Osteocyte (in vitro differentiated cells): ENCODE data around the gene PCNX3. TPM values are rescaled to one million over a fixed set of nuclear protein-coding genes. Genes with fewer than 3 reads are reported as not detected.

Experiments used
- DNase-seq: peaks from one replicate; pipeline ENCODE4 v3.0.0; 2021; ENCODE audit warnings: mixed read lengths; ENCODE audit not compliant: unreplicated experiment; ENCODE audit errors: extremely low spot score
- H3K27ac Mint-ChIP-seq: one replicate; pipeline ENCODE4 v1.8.0; 2021; ENCODE audit warnings: mild to moderate bottlenecking, mixed read lengths; ENCODE audit not compliant: unreplicated experiment
- H3K27me3 Mint-ChIP-seq: one replicate; pipeline ENCODE4 v1.8.0; 2021; ENCODE audit warnings: mixed read lengths; ENCODE audit not compliant: unreplicated experiment
- H3K36me3 Mint-ChIP-seq: one replicate; pipeline ENCODE4 v1.8.0; 2021; ENCODE audit warnings: mixed read lengths; ENCODE audit not compliant: unreplicated experiment
- H3K4me1 Mint-ChIP-seq: one replicate; pipeline ENCODE4 v1.8.0; 2021; ENCODE audit warnings: mixed read lengths; ENCODE audit not compliant: unreplicated experiment
- H3K4me3 Mint-ChIP-seq: one replicate; pipeline ENCODE4 v1.8.0; 2021; ENCODE audit warnings: mild to moderate bottlenecking, moderate library complexity, mixed read lengths; ENCODE audit not compliant: unreplicated experiment
- H3K9me3 Mint-ChIP-seq: one replicate; pipeline ENCODE4 v1.8.0; 2021; ENCODE audit warnings: mixed read lengths; ENCODE audit not compliant: unreplicated experiment
- CTCF ChIP-seq: fragments of 200-600 bp; sonication (generic); IDR thresholded peaks from 2 replicates; pipeline ENCODE4 v1.5.0; 2021; ENCODE audit warnings: antibody characterized with exemption, mild to moderate bottlenecking, moderate library complexity
- total RNA-seq: library from RNA; stranded (reverse); gene quantifications from 2 replicates; pipeline ENCODE4 v1.2.1, GENCODE V29; 2021

Gene PCNX3
- total RNA-seq, 1 donor from 2014 or later = 49.8 TPM

GRCh38 chr11:65593518-65594414 lies 21.8 kb upstream of the PCNX3 start:
- peaks cover 16% of the 10 kb centered on the region for H3K4me1 Mint-ChIP-seq
- no peak for DNase-seq
- peaks cover 7% of the 10 kb centered on the region for H3K36me3 Mint-ChIP-seq
- H3K4me3 Mint-ChIP-seq = no peak overlapping the region
- TF ChIP-seq CTCF = peak; percentile 73
- no peaks in the 10 kb centered on the region for H3K27me3 Mint-ChIP-seq
- no peaks in the 10 kb centered on the region for H3K9me3 Mint-ChIP-seq
- H3K27ac Mint-ChIP-seq = no peak overlapping the region

GRCh38 chr11:65595131-65595530 lies 20.4 kb upstream of the PCNX3 start:
- TF ChIP-seq CTCF = no peak
- Mint-ChIP-seq H3K27ac (no peak overlapping the region), H3K4me1 (peaks cover 13% of the 10 kb centered on the region), H3K4me3 (no peak overlapping the region), H3K36me3 (peaks cover 7% of the 10 kb centered on the region), H3K27me3 (no peaks in the 10 kb centered on the region), H3K9me3 (no peaks in the 10 kb centered on the region)
- DNase-seq = no peak

- TF ChIP-seq CTCF = no peak
- no peak for DNase-seq
- H3K27me3 Mint-ChIP-seq = no peaks in the 10 kb centered on the region
- H3K9me3 Mint-ChIP-seq = no peaks in the 10 kb centered on the region
- no peak within 1 kb of the TSS for H3K27ac Mint-ChIP-seq
- H3K4me3 Mint-ChIP-seq = no peak within 1 kb of the TSS
- H3K4me1 Mint-ChIP-seq = peaks cover 9% of the 10 kb centered on the region
- H3K36me3 Mint-ChIP-seq = peaks cover 3% of the 10 kb centered on the region
Measured at GRCh38 chr11:65595543-65596281, 19.9 kb upstream of the PCNX3 start, which contains the start of gene KCNK7. TSS of gene KCNK7 (minus strand) at chr11:65595800. CDS start at chr11:65595772, 28 bp downstream.

- TF ChIP-seq CTCF = no peak
- H3K27ac Mint-ChIP-seq = no peak overlapping the region
- peaks cover 7% of the 10 kb centered on the region for H3K4me1 Mint-ChIP-seq
- DNase-seq = no peak
- H3K27me3 Mint-ChIP-seq = no peaks in the 10 kb centered on the region
- no peaks in the 10 kb centered on the region for H3K9me3 Mint-ChIP-seq
- peaks cover 3% of the 10 kb centered on the region for H3K36me3 Mint-ChIP-seq
- H3K4me3 Mint-ChIP-seq = no peak overlapping the region
Measured at GRCh38 chr11:65596520-65596919, 19.1 kb upstream of the PCNX3 start.

- no peak for DNase-seq
- H3K27ac Mint-ChIP-seq = no peak overlapping the region
- peaks cover 3% of the 10 kb centered on the region for H3K36me3 Mint-ChIP-seq
- no peaks in the 10 kb centered on the region for H3K27me3 Mint-ChIP-seq
- no peak for TF ChIP-seq CTCF
- no peak overlapping the region for H3K4me3 Mint-ChIP-seq
- no peaks in the 10 kb centered on the region for H3K9me3 Mint-ChIP-seq
- H3K4me1 Mint-ChIP-seq = peaks cover 7% of the 10 kb centered on the region
Measured at GRCh38 chr11:65598258-65598699, 17.3 kb upstream of the PCNX3 start.
